Body of pancreas (tissue), 4 donors: ENCODE results near the gene ERMP1.

Experiments
- CTCF ChIP-seq, 7 experiments: fragments of 450-650 bp in 4 of 7; fragments of 200-600 bp in 3 of 7; sonication (generic) in 3 of 7; IDR thresholded peaks; one replicate each; pipeline ENCODE4 v1.5.1; 2016 to 2019; ENCODE audit warnings: antibody characterized with exemption in 7 of 7
- POLR2A ChIP-seq, 3 donors: fragments of 450-650 bp; IDR thresholded peaks; one replicate each; pipeline ENCODE4 v1.6.1; 2016; ENCODE audit warnings: antibody characterized with exemption in 3 of 3, mild to moderate bottlenecking in 2 of 3

- no peak for TF ChIP-seq CTCF (IDR thresholded peaks at IDR 0.05)
- TF ChIP-seq POLR2A (IDR thresholded peaks at IDR 0.05), result no peak
Observed at GRCh38 chr9:5786370-5787127, 46.4 kb downstream of the ERMP1 start.
